Fibroblast of lung (primary cell): ENCODE results near the gene PHTF1. TPM values are rescaled to one million over a fixed set of nuclear protein-coding genes. Genes with fewer than 3 reads are reported as not detected.

Source experiments
- DNase-seq, 2 donors: peaks; one replicate each; pipeline versions ENCODE4 v3.0.0 to v3.0.0-alpha.2; 2010; ENCODE audit warnings: low read depth in 2 of 2
- H2AFZ ChIP-seq: 2 replicates; pipeline ENCODE4 v1.5.1; 2012; ENCODE audit warnings: low read length, control low read depth, inconsistent platforms
- H3K27ac ChIP-seq: 2 replicates; pipeline ENCODE4 v1.5.1; 2011; ENCODE audit warnings: low read length, control low read depth; ENCODE audit not compliant: insufficient read depth
- H3K27me3 ChIP-seq: 2 replicates; pipeline ENCODE4 v1.5.1; 2011; ENCODE audit warnings: mild to moderate bottlenecking, low read length; ENCODE audit not compliant: control insufficient read depth, insufficient read depth
- H3K36me3 ChIP-seq: 2 replicates; pipeline ENCODE4 v1.5.1; 2011; ENCODE audit warnings: low read length; ENCODE audit not compliant: control insufficient read depth, insufficient read depth
- H3K4me1 ChIP-seq: 2 replicates; pipeline ENCODE4 v1.5.1; 2011; ENCODE audit warnings: low read length; ENCODE audit not compliant: control insufficient read depth, insufficient read depth; ENCODE audit errors: extremely low read depth
- H3K4me2 ChIP-seq: 2 replicates; pipeline ENCODE4 v1.5.1; 2011; ENCODE audit warnings: low read length, control low read depth; ENCODE audit not compliant: insufficient read depth; ENCODE audit errors: extremely low read depth
- H3K4me3 ChIP-seq, 4 experiments: fragments of 200-600 bp in 1 of 4; sonication (generic) in 1 of 4; replicated peaks in 1 of 4; 2 replicates each; pipeline ENCODE4 v1.5.1; 2011 to 2016; ENCODE audit warnings: low read length in 4 of 4, low read depth in 3 of 4, mild to moderate bottlenecking in 3 of 4, control low read depth in 2 of 4, inconsistent platforms in 1 of 4, mixed read lengths in 1 of 4; ENCODE audit not compliant: insufficient read depth in 1 of 4; ENCODE audit errors: control extremely low read depth in 1 of 4
- H3K79me2 ChIP-seq: 2 replicates; pipeline ENCODE4 v1.5.1; 2012; ENCODE audit warnings: mild to moderate bottlenecking, low read length, inconsistent platforms; ENCODE audit not compliant: control insufficient read depth, insufficient read depth
- H3K9ac ChIP-seq: 2 replicates; pipeline ENCODE4 v1.5.1; 2011; ENCODE audit warnings: mild to moderate bottlenecking, low read length, control low read depth; ENCODE audit not compliant: insufficient read depth
- H3K9me3 ChIP-seq: 2 replicates; pipeline ENCODE4 v1.5.1; 2012; ENCODE audit warnings: low read depth, low read length; ENCODE audit not compliant: control insufficient read depth, insufficient read depth
- H4K20me1 ChIP-seq: 2 replicates; pipeline ENCODE4 v1.5.1; 2011; ENCODE audit warnings: low read length; ENCODE audit not compliant: control insufficient read depth, insufficient read depth; ENCODE audit errors: extremely low read depth
- EZH2 ChIP-seq: IDR thresholded peaks from 2 replicates; pipeline ENCODE4 v1.5.1; 2012; ENCODE audit warnings: low read length, control low read depth, mild to moderate bottlenecking; ENCODE audit errors: missing control alignments
- polyA plus RNA-seq, 2 donors: library from polyadenylated mRNA; depleted of rRNA in 1 of 2; stranded (reverse) in 1 of 2; unstranded in 1 of 2; fragments of >200 nt; gene quantifications; 2 replicates each; pipeline ENCODE4 v1.2.1, GENCODE V29; 2011 to 2012; ENCODE audit warnings: missing spikeins in 1 of 2
- total RNA-seq: library from RNA; depleted of rRNA; stranded (reverse); fragments of >200 nt; gene quantifications from 2 replicates; pipeline ENCODE4 v1.2.1, GENCODE V29; 2014
- TF ChIP-seq, protein P1 (sequence below), 2 donors: IDR thresholded peaks in 1 of 2; conservative IDR thresholded peaks in 1 of 2; 1 replicate in 1 of 2; 2 replicates in 1 of 2; pipeline ENCODE4 v1.5.1; 2011 to 2012; ENCODE audit warnings: low read length in 2 of 2, control low read depth in 1 of 2, inconsistent platforms in 1 of 2, low read depth in 1 of 2, mild to moderate bottlenecking in 1 of 2

PHTF1 gene
- total and polyA plus RNA-seq, 2 donors (not counting 1 experiment from before 2014, with no cell fraction given) = 15.4 to 36.3 TPM

DNA sequence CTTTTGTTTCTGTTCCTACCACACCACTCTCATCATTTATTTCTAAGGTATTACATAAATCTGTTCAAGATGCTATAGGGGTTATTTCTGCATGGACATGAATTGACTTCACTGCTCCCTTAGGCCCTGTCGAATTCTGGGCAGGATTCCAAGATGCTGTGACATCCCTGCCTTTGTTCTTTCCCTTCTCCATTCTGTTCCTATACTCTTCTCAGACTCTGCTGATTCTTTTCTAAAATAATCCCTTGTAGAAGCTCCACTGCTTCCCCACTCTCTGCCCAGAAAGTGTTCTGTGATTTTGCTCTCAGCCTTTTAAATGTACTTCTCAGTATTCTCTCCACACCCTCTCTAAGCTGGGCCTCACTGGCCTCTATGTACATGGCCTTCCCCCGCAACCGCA is 99.2 kb downstream of the PHTF1 start:
- Histone ChIP-seq H3K4me1 (no peaks in the 10 kb centered on the region), H3K79me2 (no peaks in the 10 kb centered on the region), H2AFZ (no peak overlapping the region), H3K27ac (no peak overlapping the region), H3K9ac (no peak overlapping the region), H3K27me3 (no peaks in the 10 kb centered on the region), H3K4me2 (no peak overlapping the region), H4K20me1 (no peaks in the 10 kb centered on the region), H3K9me3 (no peaks in the 10 kb centered on the region), H3K36me3 (no peaks in the 10 kb centered on the region), H3K4me3 (no peak overlapping the region)
- DNase-seq = no peak
- TF ChIP-seq, protein P1, sequence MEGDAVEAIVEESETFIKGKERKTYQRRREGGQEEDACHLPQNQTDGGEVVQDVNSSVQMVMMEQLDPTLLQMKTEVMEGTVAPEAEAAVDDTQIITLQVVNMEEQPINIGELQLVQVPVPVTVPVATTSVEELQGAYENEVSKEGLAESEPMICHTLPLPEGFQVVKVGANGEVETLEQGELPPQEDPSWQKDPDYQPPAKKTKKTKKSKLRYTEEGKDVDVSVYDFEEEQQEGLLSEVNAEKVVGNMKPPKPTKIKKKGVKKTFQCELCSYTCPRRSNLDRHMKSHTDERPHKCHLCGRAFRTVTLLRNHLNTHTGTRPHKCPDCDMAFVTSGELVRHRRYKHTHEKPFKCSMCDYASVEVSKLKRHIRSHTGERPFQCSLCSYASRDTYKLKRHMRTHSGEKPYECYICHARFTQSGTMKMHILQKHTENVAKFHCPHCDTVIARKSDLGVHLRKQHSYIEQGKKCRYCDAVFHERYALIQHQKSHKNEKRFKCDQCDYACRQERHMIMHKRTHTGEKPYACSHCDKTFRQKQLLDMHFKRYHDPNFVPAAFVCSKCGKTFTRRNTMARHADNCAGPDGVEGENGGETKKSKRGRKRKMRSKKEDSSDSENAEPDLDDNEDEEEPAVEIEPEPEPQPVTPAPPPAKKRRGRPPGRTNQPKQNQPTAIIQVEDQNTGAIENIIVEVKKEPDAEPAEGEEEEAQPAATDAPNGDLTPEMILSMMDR (conservative IDR thresholded peaks at IDR 0.05 in 1 of 2, IDR thresholded peaks at IDR 0.05 in 1 of 2; ENCODE audit: low read depth in 1 of 2, low read length in 2 of 2) = no peak
- TF ChIP-seq EZH2 = no peak

DNA sequence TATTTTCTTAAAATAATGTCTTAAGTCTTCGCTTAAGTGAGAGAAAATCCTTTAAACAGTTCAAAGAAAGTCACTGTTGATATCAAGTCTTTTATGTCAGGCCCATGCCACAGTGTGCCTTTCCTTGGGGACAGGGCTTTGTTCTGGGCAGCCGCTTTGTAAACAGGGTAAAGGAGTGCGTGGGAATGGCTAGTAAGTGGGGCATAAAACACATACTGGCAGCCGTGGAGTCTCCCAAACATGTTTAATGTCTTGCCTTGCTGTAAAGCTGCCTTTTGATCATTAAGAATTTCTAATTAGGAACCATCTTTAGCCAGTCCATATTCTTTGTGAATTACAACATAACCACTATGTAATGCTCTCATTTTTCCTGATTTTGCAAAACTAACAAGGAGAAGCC is 99.7 kb downstream of the PHTF1 start:
- Histone ChIP-seq H3K27ac (no peak overlapping the region), H3K9ac (no peak overlapping the region), H3K79me2 (no peaks in the 10 kb centered on the region), H3K9me3 (no peaks in the 10 kb centered on the region), H3K4me1 (no peaks in the 10 kb centered on the region), H2AFZ (no peak overlapping the region), H3K36me3 (no peaks in the 10 kb centered on the region), H3K27me3 (no peaks in the 10 kb centered on the region), H4K20me1 (no peaks in the 10 kb centered on the region), H3K4me3 (no peak overlapping the region), H3K4me2 (no peak overlapping the region)
- no peak for TF ChIP-seq EZH2
- TF ChIP-seq, protein P1 (conservative IDR thresholded peaks at IDR 0.05 in 1 of 2, IDR thresholded peaks at IDR 0.05 in 1 of 2; ENCODE audit: low read depth in 1 of 2, low read length in 2 of 2) = no peak
- peak in 1 of 2 donors; percentile 15 for DNase-seq

DNA sequence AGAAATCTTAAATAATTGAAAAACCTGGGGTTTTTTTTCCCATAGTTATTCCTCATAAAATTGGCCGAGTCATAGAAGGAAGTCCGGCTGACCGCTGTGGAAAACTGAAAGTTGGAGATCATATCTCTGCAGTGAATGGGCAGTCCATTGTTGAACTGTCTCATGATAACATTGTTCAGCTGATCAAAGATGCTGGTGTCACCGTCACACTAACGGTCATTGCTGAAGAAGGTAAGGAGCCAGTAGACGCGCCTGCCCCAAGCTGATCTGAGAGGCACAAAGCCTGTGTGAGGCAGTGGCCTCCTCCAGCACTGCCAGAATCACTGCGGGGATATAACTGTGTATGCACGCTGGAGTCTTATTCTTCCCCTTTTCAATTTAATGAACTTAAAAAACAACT is 100.3 kb downstream of the PHTF1 start:
- Histone ChIP-seq H3K36me3 (no peaks in the 10 kb centered on the region), H3K27ac (no peak overlapping the region), H3K4me3 (no peak overlapping the region), H3K9ac (no peak overlapping the region), H2AFZ (no peak overlapping the region), H4K20me1 (no peaks in the 10 kb centered on the region), H3K79me2 (no peaks in the 10 kb centered on the region), H3K4me1 (no peaks in the 10 kb centered on the region), H3K9me3 (no peaks in the 10 kb centered on the region), H3K4me2 (no peak overlapping the region), H3K27me3 (no peaks in the 10 kb centered on the region)
- no peak for TF ChIP-seq EZH2
- TF ChIP-seq, protein P1 (conservative IDR thresholded peaks at IDR 0.05 in 1 of 2, IDR thresholded peaks at IDR 0.05 in 1 of 2; ENCODE audit: low read depth in 1 of 2, low read length in 2 of 2) = no peak
- DNase-seq = peak in 1 of 2 donors; percentile 55
